NCI-H226 (cell line): Measurements from ENCODE around the gene THOC6.
A peak's percentile ranks its signal among the peaks of the same experiment; 100 is the strongest.

Experiments used
- DNase-seq: peaks from one replicate; pipeline ENCODE4 v3.0.0-alpha.2; 2015

Gene THOC6

DNA sequence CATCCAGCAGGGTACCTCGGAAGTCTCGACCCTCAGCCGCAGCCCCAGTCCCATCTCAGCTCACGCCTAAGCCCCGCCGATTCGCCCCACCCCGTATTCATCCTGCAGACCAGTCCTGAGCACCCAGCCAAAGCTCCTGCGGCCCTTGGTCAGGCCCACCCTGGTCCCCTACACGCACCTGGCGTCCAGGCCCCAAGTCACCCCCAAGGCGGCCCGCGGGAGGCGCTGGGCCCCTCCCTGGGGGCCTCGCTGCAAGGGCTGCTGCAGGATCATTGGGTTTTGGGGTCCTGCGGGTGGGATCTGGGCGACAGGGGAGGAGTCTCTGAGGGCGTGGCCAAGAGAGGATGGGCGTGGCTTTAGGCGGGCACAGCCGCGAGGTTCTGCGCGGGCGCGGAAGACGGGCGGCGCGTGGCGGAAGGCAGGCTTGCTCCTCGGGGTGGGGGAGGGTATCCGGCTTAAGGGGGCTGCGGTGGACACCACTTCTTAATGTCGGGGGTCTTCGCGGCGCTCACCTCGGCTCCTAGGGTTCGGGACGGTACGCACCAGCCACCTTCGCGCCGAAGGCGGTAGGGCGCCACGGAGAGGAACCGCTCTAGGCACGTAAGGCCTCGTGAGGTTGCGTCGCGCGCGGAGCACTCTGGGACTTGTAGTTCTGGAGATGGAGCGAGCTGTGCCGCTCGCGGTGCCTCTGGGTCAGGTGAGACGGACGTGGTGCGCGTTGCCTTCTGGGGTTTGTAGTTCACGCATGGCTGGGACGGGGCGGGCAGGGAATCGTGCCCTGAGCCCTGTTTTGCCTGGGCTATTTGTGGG, at the start of gene THOC6, which contains the start of gene HCFC1R1:
Gene THOC6 (plus strand): TSS at position 367 of the 810 bp plus-strand sequence. CDS start 292 bp downstream, at position 659.
Gene HCFC1R1 (minus strand): TSS at position 274 of the 810 bp plus-strand sequence. CDS start 1 bp downstream, at position 273.
- peak; percentile 99 for DNase-seq

DNA sequence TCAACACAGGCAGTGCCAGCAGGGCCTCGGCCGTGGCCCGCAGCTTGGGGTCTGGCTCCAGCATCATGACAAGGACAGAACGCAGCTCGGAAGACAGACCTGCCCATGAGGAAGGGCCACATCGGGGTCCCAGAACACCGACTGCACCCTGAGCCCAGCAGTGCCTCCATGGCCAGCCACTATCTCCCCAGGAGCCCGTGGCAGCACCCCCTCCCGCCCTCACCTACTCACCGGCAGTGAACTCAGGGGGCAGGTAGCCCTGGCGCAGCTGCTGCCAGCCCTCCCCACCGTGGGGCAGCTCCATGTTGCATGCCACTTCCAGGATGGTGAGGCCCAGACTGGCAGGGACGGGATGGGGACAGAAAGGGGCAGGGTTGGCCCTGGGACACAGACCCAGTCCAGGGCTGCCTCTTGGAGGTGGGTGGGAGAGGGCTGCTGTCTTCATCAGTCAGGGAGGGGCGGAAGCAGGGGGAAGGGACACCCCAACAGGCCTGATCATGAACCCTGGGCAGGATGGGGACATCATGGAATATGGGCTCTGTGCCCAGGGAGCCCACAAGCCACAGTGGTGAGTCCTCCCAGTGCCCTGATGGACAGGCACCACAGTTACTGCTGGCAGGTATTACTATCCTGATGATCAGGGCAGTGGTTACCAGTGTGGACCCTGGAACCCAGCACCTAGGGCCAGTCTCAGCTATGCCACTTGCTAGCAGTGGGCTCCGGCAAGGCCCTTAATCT, 49.3 kb upstream of the THOC6 start:
- no peak for DNase-seq

DNA sequence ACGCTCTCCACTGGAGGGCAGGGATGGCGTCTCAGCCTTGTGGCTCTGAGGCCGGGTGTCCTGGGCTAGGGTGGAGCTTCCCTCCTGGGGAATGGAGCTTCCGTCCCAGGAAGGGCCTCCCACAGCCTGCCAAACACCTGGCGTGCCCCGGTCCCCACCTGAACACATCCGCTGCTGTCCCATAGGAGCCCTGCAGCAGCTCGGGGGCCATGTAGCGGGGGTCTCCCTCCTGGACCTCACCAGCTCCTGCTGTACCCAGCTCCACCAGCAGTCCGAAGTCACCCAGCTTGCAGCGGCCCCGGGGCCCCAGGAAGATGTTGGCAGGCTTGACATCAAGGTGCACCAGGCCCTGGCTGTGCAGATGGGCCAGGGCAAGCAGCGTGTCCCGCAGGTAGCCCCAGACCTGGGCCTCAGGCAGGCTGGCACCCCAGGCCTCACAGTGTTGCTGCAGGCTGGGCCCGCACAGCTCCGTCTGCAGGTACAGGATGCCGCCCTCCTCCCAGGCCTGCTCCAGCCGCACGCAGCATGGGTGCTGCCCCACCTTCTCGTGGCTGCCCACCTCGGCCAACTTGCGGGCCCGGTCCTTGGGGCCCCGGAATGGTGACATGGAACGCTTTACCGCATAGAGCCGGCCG, 48.6 kb upstream of the THOC6 start:
- DNase-seq: no peak

DNA sequence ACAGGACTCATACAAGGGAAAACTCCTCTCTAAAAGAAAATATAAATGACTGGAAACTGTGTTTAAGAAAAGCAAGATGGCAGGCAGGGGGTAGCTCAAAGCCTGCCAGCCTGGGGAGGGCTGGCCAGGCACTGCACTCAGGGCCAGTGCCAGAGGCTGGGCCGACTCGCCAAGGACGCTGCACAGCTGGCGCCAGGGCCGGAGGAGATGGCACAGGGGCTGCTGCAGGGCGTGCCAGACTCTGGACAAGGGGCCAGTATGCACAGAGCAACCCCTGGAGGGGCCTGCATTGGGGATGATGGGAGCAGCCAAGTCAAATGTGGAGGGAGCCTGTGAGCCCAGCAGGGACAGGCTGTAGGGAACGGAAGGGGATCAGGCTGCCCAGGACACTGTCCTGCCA, 47.6 kb upstream of the THOC6 start:
- DNase-seq: no peak

DNA sequence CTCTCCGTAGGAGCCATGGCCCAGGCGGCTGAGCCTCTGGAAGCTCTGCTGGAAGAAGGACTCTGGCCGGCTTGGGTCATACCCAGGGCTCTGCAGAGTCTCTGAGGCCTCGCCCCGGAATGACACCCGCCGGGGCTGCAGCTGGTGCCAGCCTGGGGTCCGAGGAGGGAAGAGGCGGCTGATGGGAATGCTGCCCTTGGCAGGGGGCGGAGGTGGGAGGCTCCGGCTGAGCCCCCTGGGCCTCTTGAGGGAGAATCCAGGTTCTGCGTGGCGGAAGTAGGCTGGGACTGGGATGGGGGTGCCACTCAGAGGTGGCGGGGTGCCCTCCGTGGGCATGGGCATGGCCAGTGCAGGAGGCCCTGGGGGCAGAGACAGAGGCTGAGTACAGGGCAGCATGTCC, 47.2 kb upstream of the THOC6 start:
- no peak for DNase-seq

DNA sequence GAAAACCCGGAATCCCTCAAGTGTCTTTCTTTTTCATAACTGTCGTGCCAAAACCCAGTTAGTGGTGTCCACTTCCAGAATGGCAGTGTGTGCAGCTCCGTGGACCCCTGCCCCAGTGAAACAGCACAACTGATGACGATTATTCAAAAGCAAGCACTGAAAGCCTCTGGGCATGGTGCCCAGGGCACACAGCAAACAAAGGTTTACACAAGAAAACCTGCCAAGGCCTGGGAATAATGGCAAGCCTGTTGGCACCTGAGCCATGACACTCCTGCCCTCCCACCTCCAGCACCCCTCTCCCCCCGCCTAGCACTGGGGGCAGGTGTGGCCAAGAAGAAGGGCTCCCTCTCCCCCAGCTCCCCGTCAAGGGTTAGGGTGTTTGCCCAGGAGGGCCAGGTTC, 46.4 kb upstream of the THOC6 start:
- no peak for DNase-seq

DNA sequence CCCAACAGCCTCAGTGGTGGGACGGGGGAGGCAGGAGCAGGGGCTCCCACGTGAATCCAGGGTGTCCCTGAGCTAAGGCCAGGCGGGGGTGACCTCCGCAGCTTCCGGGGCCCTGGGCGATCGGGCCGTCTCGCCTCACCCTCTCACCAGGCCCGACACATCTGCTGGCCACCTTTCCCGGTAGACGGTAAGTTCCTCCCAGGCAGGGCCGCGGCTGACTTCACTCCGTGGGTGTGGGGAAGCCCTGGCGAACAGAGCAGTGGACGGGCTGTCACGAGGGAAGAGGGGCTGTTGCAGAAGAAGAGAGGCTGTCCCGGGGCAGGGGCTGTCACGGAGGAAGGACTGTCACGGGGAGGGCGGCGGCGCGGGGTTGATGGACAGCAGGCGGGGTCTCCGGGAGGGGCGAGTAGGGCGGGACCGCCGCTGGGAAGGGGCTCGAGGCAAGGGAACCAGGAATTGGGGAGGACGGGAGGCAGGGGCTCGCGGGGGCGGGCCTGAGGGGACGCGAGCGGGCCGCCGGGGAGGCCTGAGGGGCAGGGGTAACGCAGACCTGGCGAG, 44.1 kb upstream of the THOC6 start:
- no peak for DNase-seq

DNA sequence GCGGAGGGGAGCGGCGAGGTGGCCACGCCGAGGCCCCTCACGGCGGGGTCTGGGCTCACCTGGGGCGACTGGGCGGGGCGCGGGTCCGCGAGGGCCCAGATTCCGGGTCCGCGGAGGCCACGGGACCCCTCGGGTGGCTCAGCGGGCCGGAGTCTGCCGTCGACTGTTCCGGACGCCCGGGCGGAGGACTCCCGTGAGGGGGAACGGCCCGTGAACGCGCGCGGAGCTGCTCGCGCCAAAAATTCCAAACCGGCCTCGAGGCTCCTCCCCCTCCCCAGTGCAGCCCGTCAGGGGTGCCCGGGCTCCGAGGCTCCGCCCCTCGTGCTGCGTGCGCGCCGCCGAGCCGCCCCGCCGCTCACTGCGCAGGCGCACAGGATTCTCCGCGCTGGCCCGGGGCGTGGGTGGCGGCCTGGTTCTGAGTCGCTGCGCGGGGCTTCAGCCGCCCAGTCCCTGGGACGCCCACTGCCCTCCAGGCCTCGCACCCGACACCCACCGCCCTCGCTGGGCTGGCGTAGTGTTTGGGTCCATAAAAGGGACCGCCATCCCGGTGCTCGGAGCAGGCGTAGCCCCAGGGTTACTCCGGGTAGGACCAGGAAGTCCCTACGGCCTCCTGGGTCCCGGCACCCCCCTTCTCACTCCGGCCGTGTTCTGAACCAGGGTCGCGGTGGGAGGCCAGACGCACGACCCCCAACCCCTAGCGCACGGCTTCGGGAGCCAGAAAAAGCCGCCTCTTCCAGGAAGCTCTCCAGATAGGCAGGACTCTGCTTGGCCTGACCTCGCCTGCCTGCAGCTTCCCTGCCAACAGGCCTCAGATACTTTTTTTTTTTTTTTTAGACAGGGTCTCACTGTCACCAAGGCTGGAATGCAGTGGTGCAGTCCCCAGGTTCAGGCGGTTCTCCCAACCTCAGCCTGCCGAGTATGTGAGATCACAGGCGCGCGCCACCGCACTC, 43.3 kb upstream of the THOC6 start, which contains the start of gene PKMYT1:
Gene PKMYT1 (minus strand): TSS at position 220 of the 950 bp plus-strand sequence. CDS start 789 bp downstream, outside the sequence.
- peak; percentile 75 for DNase-seq

DNA sequence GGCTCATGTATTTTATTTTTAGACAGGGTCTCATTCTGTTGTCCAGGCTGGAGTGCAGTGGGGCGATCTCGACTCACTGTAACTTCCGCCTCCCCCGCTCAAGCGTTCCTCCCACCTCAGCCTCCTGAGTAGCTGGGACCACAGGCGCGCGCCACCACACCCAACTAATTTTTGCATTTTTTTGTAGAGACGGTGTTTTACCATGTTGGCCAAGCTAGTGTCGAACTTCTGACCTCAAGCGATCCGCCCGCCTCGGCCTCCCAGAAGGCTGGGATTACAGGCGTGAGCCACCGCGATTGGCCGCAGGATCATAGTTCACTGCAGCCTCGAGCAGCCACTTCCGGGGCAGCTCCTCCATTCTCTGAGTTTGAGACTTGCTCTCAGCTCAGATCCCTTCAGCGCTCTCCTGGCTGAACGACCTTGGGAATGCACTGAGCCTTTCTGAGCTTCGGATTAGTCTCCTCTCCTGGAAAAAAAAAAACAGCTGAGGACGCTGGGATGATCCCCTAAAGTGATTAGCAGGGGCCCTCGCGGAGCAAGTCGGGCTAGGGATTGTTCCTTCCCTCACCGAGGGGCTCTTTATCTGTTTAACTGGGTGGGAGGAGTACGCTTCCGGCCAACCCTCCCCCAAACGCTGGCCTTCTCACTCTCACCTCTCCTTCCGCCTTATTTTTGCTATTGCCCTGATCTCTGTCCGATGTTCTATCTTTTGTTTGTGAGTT, 42.5 kb upstream of the THOC6 start:
- no peak for DNase-seq

DNA sequence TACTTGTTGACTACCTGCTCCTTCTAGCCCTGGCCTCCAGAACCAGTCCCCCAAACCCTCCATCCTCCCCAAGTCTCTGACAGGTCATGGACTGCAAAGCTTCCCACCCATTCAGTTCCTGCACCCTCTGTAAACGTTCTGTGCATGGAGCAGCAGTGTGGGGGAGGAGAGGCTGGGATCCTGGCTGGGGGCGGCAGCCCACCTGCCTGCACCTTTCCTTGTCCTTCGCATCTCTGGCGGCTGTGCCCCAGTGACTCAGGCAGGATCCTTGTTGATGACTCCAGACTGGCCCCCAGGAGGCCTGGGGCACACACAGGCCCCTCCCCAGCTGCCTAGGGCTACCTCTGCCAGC, 42.0 kb upstream of the THOC6 start:
- no peak for DNase-seq

DNA sequence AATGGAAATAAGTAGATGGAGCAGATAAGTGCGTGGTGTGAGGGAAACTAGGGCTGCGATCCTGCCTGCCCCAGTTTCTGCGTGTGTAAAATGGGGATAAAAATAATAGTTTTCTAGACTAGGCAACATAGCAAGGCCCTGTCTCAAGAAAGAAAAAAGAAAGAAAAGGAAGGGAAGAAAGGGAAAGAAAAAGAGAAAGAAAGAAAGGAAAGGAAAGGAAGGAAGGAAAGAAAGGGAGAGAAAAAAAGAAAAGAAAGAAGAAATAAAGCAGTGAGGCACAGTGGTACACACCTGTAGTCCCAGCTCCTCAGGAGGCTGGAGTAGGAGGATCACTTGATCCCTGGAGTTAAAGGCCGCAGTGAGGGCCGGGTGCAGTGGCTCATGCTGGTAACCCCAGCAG, 41.4 kb upstream of the THOC6 start:
- no peak for DNase-seq

DNA sequence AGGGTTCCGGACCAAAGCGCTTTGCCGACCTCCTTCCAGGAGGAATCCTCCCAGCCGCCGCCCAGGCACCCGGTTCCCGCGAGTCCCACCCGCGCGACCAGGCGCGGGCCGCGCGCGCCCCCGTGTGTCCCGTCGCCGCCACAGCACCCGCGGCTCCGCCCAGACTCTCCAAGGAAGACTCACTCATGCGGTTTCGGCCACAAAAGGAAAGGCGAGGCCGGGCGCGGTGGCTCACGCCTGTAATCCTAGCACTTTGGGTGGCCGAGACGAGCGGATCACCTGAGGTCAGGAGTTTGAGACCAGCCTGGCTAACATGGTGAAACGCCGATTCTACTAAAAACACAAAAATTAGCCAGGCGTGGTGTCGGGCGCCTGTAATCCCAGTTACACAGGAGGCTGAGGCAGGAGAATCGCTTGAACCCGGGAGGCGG, 40.1 kb upstream of the THOC6 start:
- peak; percentile 69 for DNase-seq

DNA sequence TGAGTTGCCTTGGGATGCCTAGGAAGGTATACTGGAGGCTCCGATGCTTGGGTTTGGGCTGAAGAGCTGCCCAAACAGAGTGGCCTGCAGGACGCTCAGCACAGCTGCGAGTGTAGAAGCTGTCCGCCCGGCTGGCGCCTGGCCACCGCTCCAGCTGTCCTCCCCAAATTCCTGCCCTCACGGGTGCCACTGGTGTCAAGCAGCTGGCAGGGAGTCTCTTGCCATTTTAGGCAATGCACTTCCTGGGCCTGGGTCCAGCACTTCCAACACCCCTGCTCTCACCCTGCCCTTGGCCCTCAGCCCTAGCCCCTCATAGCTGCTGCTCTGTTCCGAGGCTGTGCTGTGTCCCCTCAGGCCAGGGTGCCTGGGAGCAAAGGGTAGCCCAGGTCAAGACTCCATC, 38.4 kb upstream of the THOC6 start:
- DNase-seq: no peak

DNA sequence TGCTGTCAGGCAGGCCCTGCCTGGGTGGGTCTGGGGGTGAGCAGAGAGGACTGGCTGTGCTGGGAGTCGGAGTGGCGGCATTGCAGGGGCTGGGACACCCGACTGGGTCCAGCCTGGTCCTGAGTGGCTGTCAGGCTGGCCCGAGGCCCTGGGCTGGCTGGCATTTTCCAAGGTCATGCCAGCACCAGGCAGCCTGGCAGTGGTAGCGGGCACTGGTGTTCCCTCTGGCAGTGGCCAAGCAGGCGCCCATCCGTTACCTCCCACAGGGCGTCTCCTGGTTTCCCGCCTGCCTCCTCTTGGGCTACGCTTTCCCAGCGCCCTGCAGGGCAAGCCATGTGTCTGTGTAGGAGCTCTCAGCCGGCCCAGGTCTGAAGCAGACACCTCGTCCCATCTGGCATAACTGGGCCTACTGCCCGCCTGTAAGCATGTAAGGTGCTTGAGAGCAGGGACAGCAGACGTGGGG, 37.9 kb upstream of the THOC6 start:
- no peak for DNase-seq

DNA sequence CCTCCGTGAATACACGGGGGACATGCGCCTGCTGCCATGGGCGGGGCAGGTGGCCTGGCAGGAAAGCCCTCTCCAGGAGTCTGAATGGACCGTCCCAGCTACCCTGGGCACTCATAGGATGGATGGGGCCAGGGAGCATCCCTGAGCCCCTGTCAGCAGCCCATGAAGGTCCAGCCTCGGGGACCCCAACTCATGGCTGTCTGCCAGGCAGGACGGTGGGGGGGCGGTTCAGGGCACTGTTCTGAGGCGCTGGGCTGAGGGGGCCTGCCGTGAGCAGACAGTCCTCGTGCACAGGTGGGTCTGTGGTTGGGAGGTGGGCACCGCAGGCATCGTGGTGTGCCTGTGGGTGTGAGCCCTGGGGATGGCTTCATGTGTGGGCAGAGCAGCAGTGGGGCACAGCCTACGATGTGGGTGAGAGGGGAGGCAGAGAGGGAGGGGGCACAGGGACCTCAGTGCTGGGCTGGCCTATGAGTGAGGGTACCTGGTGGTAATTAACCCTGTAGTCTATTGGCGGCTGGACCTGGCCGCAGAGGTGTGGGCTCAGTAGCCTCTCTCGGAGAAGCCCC, 37.1 kb upstream of the THOC6 start:
- no peak for DNase-seq

DNA sequence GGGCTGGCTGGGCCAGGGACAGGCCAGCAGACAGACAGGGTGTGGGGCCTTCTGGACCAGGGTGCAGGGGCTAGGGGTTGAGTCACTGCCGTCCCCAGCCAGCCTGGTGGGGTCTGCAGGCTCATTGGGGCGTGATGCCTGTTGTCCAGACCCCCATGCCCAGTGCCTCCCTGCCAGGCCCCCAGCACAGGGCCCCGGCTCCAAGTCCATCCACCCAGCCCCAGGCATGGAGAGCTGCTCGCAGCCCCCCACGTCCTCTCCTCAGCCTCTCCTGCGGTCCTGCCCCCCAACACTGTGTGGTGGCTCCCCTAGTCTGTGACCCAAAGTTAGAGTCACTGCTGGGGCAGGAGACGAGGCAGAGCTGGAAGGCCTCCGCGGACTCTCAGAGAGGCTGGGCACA, 36.5 kb upstream of the THOC6 start:
- DNase-seq: no peak

DNA sequence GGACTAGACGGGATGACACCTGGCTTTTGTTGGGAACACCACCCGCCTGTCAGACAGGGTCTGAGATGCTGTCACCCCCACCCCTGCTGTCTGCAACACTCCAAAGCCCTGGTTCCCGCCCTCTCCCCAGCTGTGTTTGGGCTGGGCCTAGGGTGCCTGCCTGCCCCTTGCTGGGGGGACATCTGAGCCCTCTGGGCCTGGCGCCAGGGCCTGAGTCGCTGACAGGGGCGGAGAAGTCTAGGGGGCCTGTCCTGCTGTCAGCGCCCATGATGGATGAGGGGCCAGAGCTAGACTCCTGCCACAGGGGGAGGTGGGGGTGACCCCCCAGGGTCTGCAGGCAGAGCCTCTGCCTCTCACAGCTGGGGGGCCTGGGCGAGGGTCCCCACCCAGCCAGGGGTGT, 36.0 kb upstream of the THOC6 start:
- no peak for DNase-seq

DNA sequence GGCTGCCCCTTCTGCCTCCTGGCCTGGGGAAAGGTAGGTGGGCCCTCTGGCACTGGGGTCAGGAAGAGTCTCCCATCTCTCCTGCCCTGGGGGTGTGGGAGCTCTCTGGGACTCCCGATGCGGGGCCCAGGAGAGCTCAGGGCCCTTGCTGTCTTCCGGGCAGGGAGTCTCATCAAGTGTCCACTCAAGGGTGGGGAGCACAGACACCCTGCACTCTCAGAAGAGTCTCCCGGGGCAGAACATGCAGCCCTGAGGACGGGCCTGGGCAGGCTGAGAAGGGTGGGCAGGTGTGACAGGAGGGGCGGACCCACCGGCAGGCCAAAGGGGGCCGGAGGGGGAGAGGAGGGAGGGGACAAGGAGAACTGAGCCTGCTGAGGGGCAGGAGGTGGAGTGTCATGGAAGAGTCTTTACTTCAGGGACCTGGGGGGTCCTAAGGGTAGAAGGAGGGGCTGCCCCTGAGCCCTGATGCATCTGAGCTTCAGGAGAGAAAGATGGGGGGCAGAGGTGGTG, 35.2 kb upstream of the THOC6 start:
- DNase-seq: no peak

DNA sequence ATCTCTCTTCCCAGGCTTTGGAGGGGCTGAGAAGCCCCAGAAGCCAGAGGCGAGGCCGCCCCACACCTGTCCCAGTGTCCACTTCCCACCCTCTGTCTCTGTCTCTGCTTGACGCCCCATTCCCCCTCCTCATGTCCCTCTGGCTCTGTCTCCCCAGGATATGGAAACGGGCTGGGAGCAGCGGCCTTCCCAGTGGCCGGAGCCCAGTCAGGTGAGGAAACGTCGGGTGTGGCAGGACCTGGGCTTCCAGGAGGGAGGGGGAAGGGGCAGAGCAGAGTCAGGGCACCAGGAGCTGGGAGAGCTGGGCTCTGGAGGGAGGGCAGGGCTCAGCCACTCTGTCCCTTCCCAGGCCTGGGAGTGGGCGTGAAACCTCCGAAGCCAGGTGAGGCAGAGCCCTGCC, 32.9 kb upstream of the THOC6 start:
- DNase-seq: no peak

DNA sequence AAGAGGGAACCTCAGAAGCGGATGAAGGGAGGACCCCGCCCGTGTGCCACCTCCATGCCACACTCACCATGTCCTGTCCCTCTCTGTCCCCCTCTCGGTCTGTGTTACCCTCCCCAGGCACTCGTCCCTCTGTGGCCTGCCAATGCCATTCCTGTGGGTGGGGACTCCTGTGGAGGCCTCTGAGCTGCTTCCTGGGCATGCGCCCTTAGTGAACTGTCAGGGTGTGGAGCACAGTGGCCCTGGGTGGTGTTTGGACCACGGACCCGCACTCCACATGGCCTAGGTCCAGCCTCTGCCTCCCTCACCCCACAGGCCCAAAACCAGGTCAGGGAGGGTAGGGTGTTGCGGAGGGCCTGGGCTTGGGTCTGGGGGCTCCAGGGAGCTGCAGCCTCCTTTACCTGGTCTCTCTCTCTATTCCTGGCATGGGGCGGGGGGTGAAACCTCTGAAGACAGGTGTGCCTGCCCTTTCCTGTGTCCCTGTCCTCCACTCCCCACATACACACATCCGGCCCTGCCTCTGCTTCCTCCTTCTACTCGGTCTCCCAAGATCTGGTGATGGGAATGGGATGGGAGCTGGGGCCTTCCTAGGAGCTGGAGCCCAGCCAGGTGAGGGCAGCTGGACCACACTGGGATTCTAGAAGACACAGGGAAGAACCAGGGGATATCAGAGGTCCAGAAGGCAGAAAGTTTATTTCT, 32.1 kb upstream of the THOC6 start:
- no peak for DNase-seq
